ENCODE data around the gene POLR2F.

POLR2F gene

DNA sequence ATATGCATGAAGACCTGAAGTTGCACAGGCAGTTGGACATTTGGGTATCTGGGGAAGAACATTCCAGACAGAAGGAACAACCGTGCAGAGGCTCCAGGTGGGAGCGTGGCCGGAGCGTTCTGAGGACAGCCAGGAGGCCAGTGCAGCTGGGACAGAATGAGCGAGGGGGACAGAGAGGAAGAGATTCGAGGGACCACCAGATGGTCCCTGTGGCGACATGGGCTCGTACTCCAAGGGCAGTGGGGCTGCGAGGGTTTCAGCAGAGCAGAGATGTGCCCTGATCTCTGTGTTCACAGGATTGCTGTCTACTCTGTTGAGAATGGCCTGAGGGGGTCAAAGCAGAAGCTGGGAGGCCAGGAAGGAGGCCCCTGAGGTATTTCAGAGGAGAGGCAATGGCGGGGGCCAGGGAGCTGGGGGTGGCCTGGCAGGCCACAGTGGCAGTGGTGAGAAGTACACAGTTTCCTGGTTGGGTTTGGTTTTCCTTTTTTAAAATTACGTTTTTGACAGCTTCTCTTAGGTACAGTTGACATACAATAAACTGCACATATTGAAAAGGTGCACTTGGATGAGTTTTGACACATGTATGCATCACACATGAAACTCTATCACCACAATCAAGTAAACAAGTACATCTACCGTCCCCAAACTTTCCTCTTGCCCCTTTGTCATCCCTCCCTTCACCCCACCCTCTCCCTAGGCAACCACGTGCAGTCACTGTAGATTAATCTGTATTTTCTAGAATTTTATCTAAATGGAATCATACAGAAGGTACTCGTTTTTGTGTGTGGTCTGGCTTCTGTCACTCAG lies 55.7 kb downstream of the POLR2F start:
- intact Hi-C loops (cut with DNase I; ENCODE audit: low total_unique reads), result no loop called here
- H3K36me3 ChIP-seq, result no peaks in the 10 kb centered on the region
- no peaks in the 10 kb centered on the region for H3K27me3 ChIP-seq
- no peak for DNase-seq
- no peak overlapping the region for H3K27ac ChIP-seq
- no peaks in the 10 kb centered on the region for H3K9me3 ChIP-seq
- H3K4me3 ChIP-seq, result no peak overlapping the region
- H3K4me1 ChIP-seq, result no peaks in the 10 kb centered on the region
- no peak for TF ChIP-seq CTCF (IDR thresholded peaks at IDR 0.05)

- TF ChIP-seq CTCF (IDR thresholded peaks at IDR 0.05), result no peak
- H3K9me3 ChIP-seq, result no peaks in the 10 kb centered on the region
- no peak for DNase-seq
Observed at GRCh38 chr22:38012604-38013072, 59.1 kb downstream of the POLR2F start.

GRCh38 chr22:38014083-38014482 lies 60.6 kb downstream of the POLR2F start:
- Histone ChIP-seq H3K27me3 (no peaks in the 10 kb centered on the region), H3K4me3 (no peak overlapping the region), H3K36me3 (no peaks in the 10 kb centered on the region), H3K4me1 (peaks cover 0 to 23% (median 11%) of the 10 kb centered on the region in 4 donors), H3K27ac (no peak overlapping the region), H3K9me3 (no peaks in the 10 kb centered on the region)
- DNase-seq, result no peak
- intact Hi-C loops (cut with DNase I; ENCODE audit: low total_unique reads), result no loop called here
- TF ChIP-seq CTCF (IDR thresholded peaks at IDR 0.05), result no peak

More at GRCh38 chr22:38012604-38013072, 59.1 kb downstream of the POLR2F start:
- no peak overlapping the region for H3K27ac ChIP-seq
- intact Hi-C loops (cut with DNase I; ENCODE audit: low total_unique reads), result no loop called here
- H3K4me3 ChIP-seq, result no peak overlapping the region
- no peaks in the 10 kb centered on the region for H3K27me3 ChIP-seq
- no peaks in the 10 kb centered on the region for H3K36me3 ChIP-seq
- H3K4me1 ChIP-seq, result peaks cover 0 to 20% (median 9%) of the 10 kb centered on the region in 4 donors

DNA sequence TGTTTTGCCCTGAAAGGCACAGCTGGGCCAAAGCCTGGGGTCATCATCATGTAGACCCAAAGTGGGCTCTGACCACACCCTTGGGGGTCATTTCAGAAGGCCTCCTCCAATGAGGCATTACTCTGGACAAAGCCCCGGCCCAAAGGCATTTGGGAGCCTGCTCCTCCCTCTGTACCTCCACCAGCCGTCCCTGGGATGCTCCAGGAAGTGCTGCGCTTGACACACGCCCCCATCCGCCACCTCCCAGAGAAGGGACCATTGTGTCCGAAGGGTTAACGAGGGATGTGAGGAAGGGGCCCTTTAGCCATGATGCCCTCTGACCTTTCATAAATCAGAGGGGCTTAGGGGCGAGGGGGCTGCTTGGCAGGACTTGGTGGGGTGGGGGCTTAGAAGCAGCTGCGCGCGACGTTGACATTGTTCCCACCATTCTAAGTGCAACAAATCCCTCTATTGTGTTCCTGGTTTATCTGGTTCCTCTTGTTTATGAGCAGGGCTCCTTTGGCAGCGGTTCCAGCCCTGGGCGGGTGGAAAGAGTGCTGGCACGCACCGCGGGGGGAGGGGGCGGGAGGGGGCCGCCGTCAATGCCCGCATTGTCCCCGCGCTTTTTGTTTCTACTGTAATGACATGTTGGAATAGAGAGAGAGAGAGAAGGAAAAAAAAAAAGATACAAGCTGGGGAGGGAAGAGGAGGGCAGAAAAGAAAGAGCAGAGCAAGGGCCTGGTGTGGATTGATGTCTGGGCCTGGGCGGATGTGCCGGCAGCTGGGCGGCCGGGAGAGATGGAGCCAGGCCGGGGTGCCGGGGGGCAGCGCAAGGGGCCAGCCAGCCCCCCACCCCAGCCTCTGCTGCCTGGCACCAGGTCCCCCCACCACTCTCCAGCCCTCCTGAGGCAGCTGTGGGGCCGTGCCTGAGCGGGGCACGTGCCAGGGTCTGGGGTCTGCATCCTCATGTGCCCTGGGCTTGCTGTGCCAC lies 63.0 kb downstream of the POLR2F start:
- intact Hi-C loops (cut with DNase I; ENCODE audit: low total_unique reads), result no loop called here
- DNase-seq, result no peak
- no peak for TF ChIP-seq CTCF (IDR thresholded peaks at IDR 0.05)
- Histone ChIP-seq H3K4me1 (peaks cover 0 to 23% (median 11%) of the 10 kb centered on the region in 4 donors), H3K27ac (peak overlapping the region in 1 of 2 donors; percentile 28), H3K4me3 (no peak overlapping the region), H3K9me3 (no peaks in the 10 kb centered on the region), H3K27me3 (no peaks in the 10 kb centered on the region), H3K36me3 (no peaks in the 10 kb centered on the region)

- Histone ChIP-seq H3K27me3 (no peaks in the 10 kb centered on the region), H3K9me3 (no peaks in the 10 kb centered on the region), H3K4me1 (peaks cover 0 to 23% (median 11%) of the 10 kb centered on the region in 4 donors), H3K4me3 (no peak overlapping the region), H3K36me3 (no peaks in the 10 kb centered on the region), H3K27ac (no peak overlapping the region)
- no peak for TF ChIP-seq CTCF (IDR thresholded peaks at IDR 0.05)
- DNase-seq, result peak; percentile 81 to 88
- intact Hi-C loops (cut with DNase I; ENCODE audit: low total_unique reads), result no loop called here
Observed at GRCh38 chr22:38017272-38017920, 63.9 kb downstream of the POLR2F start.

Measured in tibial artery (tissue), 4 donors.